ENCODE data around the gene CCR6. TPM values are rescaled to one million over a fixed set of nuclear protein-coding genes. Genes with fewer than 3 reads are reported as not detected.

Gene CCR6
- total and polyA plus RNA-seq, 2 donors (not counting 1 experiment from before 2014, with no cell fraction given): not detected

GRCh38 chr6:167137881-167138280 is 15.0 kb downstream of the CCR6 start:
- no peak overlapping the region for H3K27ac ChIP-seq (ENCODE audit: insufficient read depth, low read length)
- H3K4me2 ChIP-seq (ENCODE audit: extremely low read depth, insufficient read depth, low read length): no peak overlapping the region
- H3K36me3 ChIP-seq (ENCODE audit: control insufficient read depth, insufficient read depth, low read length): no peaks in the 10 kb centered on the region
- H4K20me1 ChIP-seq (ENCODE audit: control insufficient read depth, extremely low read depth, insufficient read depth, low read length): no peaks in the 10 kb centered on the region
- no peaks in the 10 kb centered on the region for H3K4me1 ChIP-seq (ENCODE audit: control insufficient read depth, extremely low read depth, insufficient read depth, low read length)
- H3K27me3 ChIP-seq (ENCODE audit: control insufficient read depth, insufficient read depth, low read length): no peaks in the 10 kb centered on the region
- no peaks in the 10 kb centered on the region for H3K9me3 ChIP-seq (ENCODE audit: control insufficient read depth, insufficient read depth, low read depth, low read length)
- H3K9ac ChIP-seq (ENCODE audit: insufficient read depth, low read length): no peak overlapping the region
- no peak for DNase-seq (ENCODE audit: low read depth in 2 of 2)
- no peaks in the 10 kb centered on the region for H3K79me2 ChIP-seq (ENCODE audit: control insufficient read depth, insufficient read depth, low read length)
- no peak overlapping the region for H2AFZ ChIP-seq (ENCODE audit: low read length)
- no peak overlapping the region for H3K4me3 ChIP-seq (replicated peaks in 1 of 4; ENCODE audit: control extremely low read depth in 1 of 4, insufficient read depth in 1 of 4, low read depth in 3 of 4, low read length in 4 of 4)
- TF ChIP-seq, protein P1, sequence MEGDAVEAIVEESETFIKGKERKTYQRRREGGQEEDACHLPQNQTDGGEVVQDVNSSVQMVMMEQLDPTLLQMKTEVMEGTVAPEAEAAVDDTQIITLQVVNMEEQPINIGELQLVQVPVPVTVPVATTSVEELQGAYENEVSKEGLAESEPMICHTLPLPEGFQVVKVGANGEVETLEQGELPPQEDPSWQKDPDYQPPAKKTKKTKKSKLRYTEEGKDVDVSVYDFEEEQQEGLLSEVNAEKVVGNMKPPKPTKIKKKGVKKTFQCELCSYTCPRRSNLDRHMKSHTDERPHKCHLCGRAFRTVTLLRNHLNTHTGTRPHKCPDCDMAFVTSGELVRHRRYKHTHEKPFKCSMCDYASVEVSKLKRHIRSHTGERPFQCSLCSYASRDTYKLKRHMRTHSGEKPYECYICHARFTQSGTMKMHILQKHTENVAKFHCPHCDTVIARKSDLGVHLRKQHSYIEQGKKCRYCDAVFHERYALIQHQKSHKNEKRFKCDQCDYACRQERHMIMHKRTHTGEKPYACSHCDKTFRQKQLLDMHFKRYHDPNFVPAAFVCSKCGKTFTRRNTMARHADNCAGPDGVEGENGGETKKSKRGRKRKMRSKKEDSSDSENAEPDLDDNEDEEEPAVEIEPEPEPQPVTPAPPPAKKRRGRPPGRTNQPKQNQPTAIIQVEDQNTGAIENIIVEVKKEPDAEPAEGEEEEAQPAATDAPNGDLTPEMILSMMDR (conservative IDR thresholded peaks at IDR 0.05 in 1 of 2, IDR thresholded peaks at IDR 0.05 in 1 of 2; ENCODE audit: low read depth in 1 of 2, low read length in 2 of 2): no peak
- TF ChIP-seq EZH2 (IDR thresholded peaks at IDR 0.05; ENCODE audit: low read length, missing control alignments): no peak

GRCh38 chr6:167139761-167140160 is 16.9 kb downstream of the CCR6 start:
- no peaks in the 10 kb centered on the region for H3K27me3 ChIP-seq (ENCODE audit: control insufficient read depth, insufficient read depth, low read length)
- H3K4me3 ChIP-seq (replicated peaks in 1 of 4; ENCODE audit: control extremely low read depth in 1 of 4, insufficient read depth in 1 of 4, low read depth in 3 of 4, low read length in 4 of 4): no peak overlapping the region
- TF ChIP-seq EZH2 (IDR thresholded peaks at IDR 0.05; ENCODE audit: low read length, missing control alignments): no peak
- TF ChIP-seq, protein P1 (conservative IDR thresholded peaks at IDR 0.05 in 1 of 2, IDR thresholded peaks at IDR 0.05 in 1 of 2; ENCODE audit: low read depth in 1 of 2, low read length in 2 of 2): no peak
- no peaks in the 10 kb centered on the region for H4K20me1 ChIP-seq (ENCODE audit: control insufficient read depth, extremely low read depth, insufficient read depth, low read length)
- H3K4me1 ChIP-seq (ENCODE audit: control insufficient read depth, extremely low read depth, insufficient read depth, low read length): no peaks in the 10 kb centered on the region
- H3K9ac ChIP-seq (ENCODE audit: insufficient read depth, low read length): no peak overlapping the region
- no peak overlapping the region for H2AFZ ChIP-seq (ENCODE audit: low read length)
- no peak overlapping the region for H3K27ac ChIP-seq (ENCODE audit: insufficient read depth, low read length)
- no peak for DNase-seq (ENCODE audit: low read depth in 2 of 2)
- no peaks in the 10 kb centered on the region for H3K79me2 ChIP-seq (ENCODE audit: control insufficient read depth, insufficient read depth, low read length)
- no peak overlapping the region for H3K4me2 ChIP-seq (ENCODE audit: extremely low read depth, insufficient read depth, low read length)
- no peaks in the 10 kb centered on the region for H3K36me3 ChIP-seq (ENCODE audit: control insufficient read depth, insufficient read depth, low read length)
- no peaks in the 10 kb centered on the region for H3K9me3 ChIP-seq (ENCODE audit: control insufficient read depth, insufficient read depth, low read depth, low read length)

GRCh38 chr6:167140589-167141474 is 17.9 kb downstream of the CCR6 start:
- no peak for DNase-seq (ENCODE audit: low read depth in 2 of 2)
- no peaks in the 10 kb centered on the region for H3K9me3 ChIP-seq (ENCODE audit: control insufficient read depth, insufficient read depth, low read depth, low read length)
- no peak overlapping the region for H3K4me3 ChIP-seq (replicated peaks in 1 of 4; ENCODE audit: control extremely low read depth in 1 of 4, insufficient read depth in 1 of 4, low read depth in 3 of 4, low read length in 4 of 4)
- H4K20me1 ChIP-seq (ENCODE audit: control insufficient read depth, extremely low read depth, insufficient read depth, low read length): no peaks in the 10 kb centered on the region
- H2AFZ ChIP-seq (ENCODE audit: low read length): no peak overlapping the region
- no peaks in the 10 kb centered on the region for H3K36me3 ChIP-seq (ENCODE audit: control insufficient read depth, insufficient read depth, low read length)
- H3K4me2 ChIP-seq (ENCODE audit: extremely low read depth, insufficient read depth, low read length): no peak overlapping the region
- no peaks in the 10 kb centered on the region for H3K27me3 ChIP-seq (ENCODE audit: control insufficient read depth, insufficient read depth, low read length)
- TF ChIP-seq EZH2 (IDR thresholded peaks at IDR 0.05; ENCODE audit: low read length, missing control alignments): no peak
- TF ChIP-seq, protein P1 (conservative IDR thresholded peaks at IDR 0.05 in 1 of 2, IDR thresholded peaks at IDR 0.05 in 1 of 2; ENCODE audit: low read depth in 1 of 2, low read length in 2 of 2): no peak
- H3K4me1 ChIP-seq (ENCODE audit: control insufficient read depth, extremely low read depth, insufficient read depth, low read length): no peaks in the 10 kb centered on the region
- H3K27ac ChIP-seq (ENCODE audit: insufficient read depth, low read length): no peak overlapping the region
- H3K9ac ChIP-seq (ENCODE audit: insufficient read depth, low read length): no peak overlapping the region
- H3K79me2 ChIP-seq (ENCODE audit: control insufficient read depth, insufficient read depth, low read length): no peaks in the 10 kb centered on the region
